Measurements from ENCODE around the gene NPDC1.
A peak's percentile ranks its signal among the peaks of the same experiment; 100 is the strongest.

The NPDC1 gene

GRCh38 chr9:136994180-136994887, 51.6 kb downstream of the NPDC1 start:
- 95% methylated on average over 54 of the region's 54 CpGs for WGBS
- Histone ChIP-seq H3K36me3 (ENCODE audit: insufficient read depth, low read length) (peaks cover 5% of the 10 kb centered on the region; the same call in 1 of the 2 replicates), H3K9ac (ENCODE audit: low read depth, low read length) (no peak overlapping the region), H3K4me1 (ENCODE audit: insufficient read depth, low read length) (peaks cover 9% of the 10 kb centered on the region), H3K4me3 (ENCODE audit: low read length) (0 out of 2 replicates have a peak overlapping the region, but pooled peaks have one; percentile 23), H3K27me3 (ENCODE audit: insufficient read depth, low read length) (peaks cover 11% of the 10 kb centered on the region; the same call in 1 of the 2 replicates), H3K9me3 (ENCODE audit: insufficient read depth, low read depth, low read length) (0 out of 2 replicates have a peak, but pooled peaks cover 6% of the 10 kb centered on the region), H3K27ac (ENCODE audit: low read depth, low read length) (no peak overlapping the region)

GRCh38 chr9:136992819-136993369, 53.1 kb downstream of the NPDC1 start:
- peak overlapping the region; percentile 70 for H3K9ac ChIP-seq (ENCODE audit: low read depth, low read length)
- 0 out of 2 replicates have a peak, but pooled peaks cover 6% of the 10 kb centered on the region for H3K9me3 ChIP-seq (ENCODE audit: insufficient read depth, low read depth, low read length)
- WGBS, result 41% methylated on average over 18 of the region's 18 CpGs
- H3K4me3 ChIP-seq (ENCODE audit: low read length), result peak overlapping the region; percentile 77
- peaks cover 11% of the 10 kb centered on the region; the same call in 1 of the 2 replicates for H3K27me3 ChIP-seq (ENCODE audit: insufficient read depth, low read length)
- H3K27ac ChIP-seq (ENCODE audit: low read depth, low read length), result 0 out of 2 replicates have a peak overlapping the region, but pooled peaks have one; percentile 55
- H3K36me3 ChIP-seq (ENCODE audit: insufficient read depth, low read length), result peaks cover 5% of the 10 kb centered on the region; the same call in 1 of the 2 replicates
- peaks cover 9% of the 10 kb centered on the region for H3K4me1 ChIP-seq (ENCODE audit: insufficient read depth, low read length)

GRCh38 chr9:136991993-136992818, 53.8 kb downstream of the NPDC1 start, which contains the start of gene PAXX:
TSS of gene PAXX (plus strand) at chr9:136992422. CDS start at chr9:136992444, 22 bp downstream.
- H3K27ac ChIP-seq (ENCODE audit: low read depth, low read length), result peak within 1 kb of the TSS; percentile 55; the same call in 1 of the 2 replicates
- H3K4me1 ChIP-seq (ENCODE audit: insufficient read depth, low read length), result peaks cover 7% of the 10 kb centered on the region
- 0 out of 2 replicates have a peak, but pooled peaks cover 6% of the 10 kb centered on the region for H3K9me3 ChIP-seq (ENCODE audit: insufficient read depth, low read depth, low read length)
- H3K4me3 ChIP-seq (ENCODE audit: low read length), result peak within 1 kb of the TSS; percentile 77
- 1% methylated on average over 90 of the region's 92 CpGs for WGBS
- peak within 1 kb of the TSS; percentile 70 for H3K9ac ChIP-seq (ENCODE audit: low read depth, low read length)
- H3K36me3 ChIP-seq (ENCODE audit: insufficient read depth, low read length), result peaks cover 5% of the 10 kb centered on the region; the same call in 1 of the 2 replicates
- H3K27me3 ChIP-seq (ENCODE audit: insufficient read depth, low read length), result peaks cover 12% of the 10 kb centered on the region; the same call in 1 of the 2 replicates

- no peaks in the 10 kb centered on the region for H3K4me1 ChIP-seq (ENCODE audit: insufficient read depth, low read length)
- WGBS, result 81% methylated on average over 10 of the region's 10 CpGs
- peaks cover 5% of the 10 kb centered on the region; the same call in 1 of the 2 replicates for H3K36me3 ChIP-seq (ENCODE audit: insufficient read depth, low read length)
- no peak overlapping the region for H3K9ac ChIP-seq (ENCODE audit: low read depth, low read length)
- H3K9me3 ChIP-seq (ENCODE audit: insufficient read depth, low read depth, low read length), result 0 out of 2 replicates have a peak, but pooled peaks cover 6% of the 10 kb centered on the region
- H3K27me3 ChIP-seq (ENCODE audit: insufficient read depth, low read length), result peaks cover 24% of the 10 kb centered on the region
- no peak overlapping the region for H3K27ac ChIP-seq (ENCODE audit: low read depth, low read length)
- no peak overlapping the region for H3K4me3 ChIP-seq (ENCODE audit: low read length)
These were observed 55.6 kb downstream of the NPDC1 start for GRCh38 chr9:136990242-136990911.
